ENCODE results near the gene P2RX1. TPM values are rescaled to one million over a fixed set of nuclear protein-coding genes. Genes with fewer than 3 reads are reported as not detected.

Gene P2RX1
- total RNA-seq, 4 donors from 2014 or later, result 1.2 to 13.0 (median 2.1) TPM

GRCh38 chr17:3870871-3871306, 45.4 kb downstream of the P2RX1 start:
- no peak for DNase-seq
- Histone ChIP-seq H3K4me1 (peaks cover 0 to 10% (median 0%) of the 10 kb centered on the region in 3 donors), H3K27ac (peak overlapping the region in 1 of 4 donors; percentile 25), H3K9me3 (no peaks in the 10 kb centered on the region), H3K27me3 (no peaks in the 10 kb centered on the region), H3K4me3 (no peak overlapping the region), H3K36me3 (peaks cover 7 to 51% (median 7%) of the 10 kb centered on the region in 3 donors)
- 24 to 43% methylated on average over 10 to 11 of the region's 11 CpGs for WGBS, 2 donors
- TF ChIP-seq, protein P1, sequence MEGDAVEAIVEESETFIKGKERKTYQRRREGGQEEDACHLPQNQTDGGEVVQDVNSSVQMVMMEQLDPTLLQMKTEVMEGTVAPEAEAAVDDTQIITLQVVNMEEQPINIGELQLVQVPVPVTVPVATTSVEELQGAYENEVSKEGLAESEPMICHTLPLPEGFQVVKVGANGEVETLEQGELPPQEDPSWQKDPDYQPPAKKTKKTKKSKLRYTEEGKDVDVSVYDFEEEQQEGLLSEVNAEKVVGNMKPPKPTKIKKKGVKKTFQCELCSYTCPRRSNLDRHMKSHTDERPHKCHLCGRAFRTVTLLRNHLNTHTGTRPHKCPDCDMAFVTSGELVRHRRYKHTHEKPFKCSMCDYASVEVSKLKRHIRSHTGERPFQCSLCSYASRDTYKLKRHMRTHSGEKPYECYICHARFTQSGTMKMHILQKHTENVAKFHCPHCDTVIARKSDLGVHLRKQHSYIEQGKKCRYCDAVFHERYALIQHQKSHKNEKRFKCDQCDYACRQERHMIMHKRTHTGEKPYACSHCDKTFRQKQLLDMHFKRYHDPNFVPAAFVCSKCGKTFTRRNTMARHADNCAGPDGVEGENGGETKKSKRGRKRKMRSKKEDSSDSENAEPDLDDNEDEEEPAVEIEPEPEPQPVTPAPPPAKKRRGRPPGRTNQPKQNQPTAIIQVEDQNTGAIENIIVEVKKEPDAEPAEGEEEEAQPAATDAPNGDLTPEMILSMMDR (IDR thresholded peaks at IDR 0.05), result no peak
- TF ChIP-seq POLR2A (IDR thresholded peaks at IDR 0.05), result no peak
- intact Hi-C loops (cut with DNase I), result no loop called here

DNA sequence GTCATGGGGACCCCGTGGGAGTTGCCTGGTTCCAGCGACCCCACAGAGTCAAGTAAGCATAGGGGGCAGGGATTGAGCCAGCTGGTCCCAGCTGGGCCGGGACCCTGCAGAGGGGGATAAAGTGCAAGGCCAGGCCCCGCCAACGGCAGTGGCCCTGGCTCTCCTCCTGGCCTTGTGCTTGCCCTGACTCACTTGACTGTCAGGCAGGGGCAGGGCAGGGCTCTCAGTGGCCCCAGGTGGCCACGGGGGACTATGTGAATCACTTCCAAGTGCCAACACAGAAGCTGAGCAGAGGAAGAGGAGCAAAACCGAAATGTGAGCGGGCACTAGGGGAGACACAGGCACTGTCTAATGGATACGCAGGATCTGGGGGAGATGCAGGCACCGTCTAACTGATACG, 48.7 kb downstream of the P2RX1 start:
- 63 to 77% methylated on average over 6 to 10 of the region's 11 CpGs for WGBS, 2 donors
- Histone ChIP-seq H3K27me3 (no peaks in the 10 kb centered on the region), H3K27ac (no peak overlapping the region), H3K4me3 (no peak overlapping the region), H3K9me3 (no peaks in the 10 kb centered on the region), H3K36me3 (peaks cover 0 to 24% (median 4%) of the 10 kb centered on the region in 3 donors), H3K4me1 (peaks cover 0 to 20% (median 0%) of the 10 kb centered on the region in 3 donors)
- DNase-seq, result no peak
- intact Hi-C loops (cut with DNase I), result loop anchor here (5.0 kb wide), 1 partner anchor 40 kb away; no protein-coding TSS in a partner anchor
- TF ChIP-seq, protein P1 (IDR thresholded peaks at IDR 0.05), result no peak
- no peak for TF ChIP-seq POLR2A (IDR thresholded peaks at IDR 0.05)

- no peak for TF ChIP-seq POLR2A (IDR thresholded peaks at IDR 0.05)
- TF ChIP-seq, protein P1 (IDR thresholded peaks at IDR 0.05), result no peak
- intact Hi-C loops (cut with DNase I), result loop anchor here (5.0 kb wide), 1 partner anchor 40 kb away; no protein-coding TSS in a partner anchor
- peaks cover 0 to 20% (median 0%) of the 10 kb centered on the region in 3 donors for H3K4me1 ChIP-seq
- no peak overlapping the region for H3K4me3 ChIP-seq
- H3K27ac ChIP-seq, result no peak overlapping the region
- H3K9me3 ChIP-seq, result no peaks in the 10 kb centered on the region
- WGBS, 2 donors, result 78 to 82% methylated on average over 17 of the region's 17 CpGs
- DNase-seq, result no peak
- peaks cover under 1 to 24% (median 1%) of the 10 kb centered on the region in 3 donors for H3K36me3 ChIP-seq
- H3K27me3 ChIP-seq, result no peaks in the 10 kb centered on the region
Measured at GRCh38 chr17:3867106-3867505, 49.2 kb downstream of the P2RX1 start.

GRCh38 chr17:3866276-3866675, 50.0 kb downstream of the P2RX1 start:
- H3K9me3 ChIP-seq, result no peaks in the 10 kb centered on the region
- no peak overlapping the region for H3K27ac ChIP-seq
- H3K27me3 ChIP-seq, result no peaks in the 10 kb centered on the region
- peaks cover 0 to 18% (median 0%) of the 10 kb centered on the region in 3 donors for H3K4me1 ChIP-seq
- TF ChIP-seq POLR2A (IDR thresholded peaks at IDR 0.05), result no peak
- TF ChIP-seq, protein P1 (IDR thresholded peaks at IDR 0.05), result no peak
- peaks cover 0 to 26% (median 7%) of the 10 kb centered on the region in 3 donors for H3K36me3 ChIP-seq
- 87 to 92% methylated on average over 14 to 20 of the region's 21 CpGs for WGBS, 2 donors
- no peak overlapping the region for H3K4me3 ChIP-seq
- intact Hi-C loops (cut with DNase I), result loop anchor here (5.0 kb wide), 1 partner anchor 41 kb away; no protein-coding TSS in a partner anchor
- DNase-seq, result no peak

GRCh38 chr17:3865176-3865575, 51.1 kb downstream of the P2RX1 start:
- intact Hi-C loops (cut with DNase I), result loop anchor here (5.0 kb wide), 1 partner anchor 42 kb away; no protein-coding TSS in a partner anchor
- Histone ChIP-seq H3K36me3 (peaks cover 5 to 37% (median 11%) of the 10 kb centered on the region in 3 donors), H3K27ac (peak overlapping the region in 1 of 4 donors; percentile 3), H3K9me3 (no peaks in the 10 kb centered on the region), H3K4me3 (no peak overlapping the region), H3K27me3 (no peaks in the 10 kb centered on the region), H3K4me1 (peaks cover 0 to 10% (median 0%) of the 10 kb centered on the region in 3 donors)
- WGBS, 2 donors, result 93% methylated on average over 3 of the region's 8 CpGs; no CpG with 5 or more reads in 1 of the 2 donors
- no peak for DNase-seq
- TF ChIP-seq, protein P1 (IDR thresholded peaks at IDR 0.05), result no peak
- TF ChIP-seq POLR2A (IDR thresholded peaks at IDR 0.05), result no peak

Data from esophagus squamous epithelium (tissue), 5 donors.